ENCODE measurements around the gene FBXO11.
"Not testable (repeated sequence)": the region's sequence is repeated elsewhere in the genome, so short reads cannot be mapped to it uniquely, and the experiment has no call there.

The FBXO11 gene

DNA sequence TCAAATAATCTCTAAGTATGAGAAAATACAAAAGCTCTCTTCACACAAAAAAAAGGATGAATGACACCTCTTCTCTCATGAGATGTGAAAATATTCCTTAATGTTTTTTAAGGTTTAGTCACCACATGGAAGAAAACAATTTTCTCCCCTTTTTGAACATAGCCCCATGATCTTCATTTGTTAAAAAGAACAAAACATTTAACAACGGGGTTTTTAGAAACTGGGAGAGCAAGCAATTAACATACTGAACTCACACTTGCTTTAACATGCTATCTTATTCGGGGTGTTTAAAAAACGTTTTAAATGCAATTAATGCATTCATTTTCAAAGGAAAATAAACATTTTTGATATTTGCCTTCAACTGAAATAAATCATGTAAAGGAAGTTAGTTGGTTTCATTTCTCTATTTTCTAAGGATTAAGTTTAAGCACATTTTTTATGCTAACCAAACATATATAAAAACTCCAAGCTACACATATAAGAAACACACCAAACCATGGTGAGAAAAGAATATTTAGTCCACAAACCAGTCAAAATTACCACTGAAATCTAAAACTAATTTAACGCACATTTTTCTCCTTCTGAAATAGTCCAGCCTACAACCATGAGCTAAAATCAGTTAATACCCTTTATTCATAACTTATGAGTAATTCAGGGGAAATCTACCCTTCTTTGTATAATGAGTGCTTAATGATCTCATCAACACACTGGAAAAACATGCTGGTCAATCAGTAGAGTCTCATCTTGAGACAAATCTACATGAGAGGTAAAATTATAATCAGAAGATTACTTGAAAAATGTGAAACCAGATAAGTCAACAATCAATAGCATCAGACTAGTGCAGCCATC lies 8.2 kb downstream of the FBXO11 start:
- no peak for DNase-seq

DNA sequence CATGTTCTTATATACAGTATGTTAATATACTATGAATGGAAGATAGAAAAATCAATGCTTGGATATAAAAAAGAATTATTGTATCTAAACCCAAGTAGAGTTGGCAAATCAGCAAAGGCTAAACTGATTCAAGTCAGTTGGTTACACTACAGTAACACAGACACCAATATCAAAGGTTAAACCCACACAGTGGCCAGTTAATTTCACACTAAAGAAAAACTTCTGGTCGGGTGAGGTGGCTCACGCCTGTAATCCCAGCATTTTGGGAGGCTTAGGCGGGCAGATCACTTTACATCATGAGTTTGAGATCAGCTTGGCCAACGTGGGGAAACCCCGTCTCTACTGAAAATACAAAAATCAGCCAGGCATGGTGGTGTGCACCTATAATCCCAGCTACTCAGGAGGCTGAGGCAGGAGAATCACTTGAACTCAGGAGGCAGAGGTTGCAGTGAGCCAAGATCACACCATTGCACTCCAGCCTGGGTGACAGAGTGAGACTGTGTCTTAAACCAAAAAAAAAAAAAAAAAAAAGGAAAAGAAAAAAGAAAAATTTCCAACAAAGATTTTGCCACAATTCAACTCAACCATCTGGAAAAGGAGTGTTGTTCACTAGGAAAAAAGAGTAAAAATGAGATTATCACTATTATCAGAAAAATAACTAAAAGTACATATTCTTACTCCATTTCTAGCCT lies 9.0 kb downstream of the FBXO11 start:
- not testable (repeated sequence) for DNase-seq

GRCh38 chr2:47896450-47896968 lies 9.8 kb downstream of the FBXO11 start:
- DNase-seq, result no peak

DNA sequence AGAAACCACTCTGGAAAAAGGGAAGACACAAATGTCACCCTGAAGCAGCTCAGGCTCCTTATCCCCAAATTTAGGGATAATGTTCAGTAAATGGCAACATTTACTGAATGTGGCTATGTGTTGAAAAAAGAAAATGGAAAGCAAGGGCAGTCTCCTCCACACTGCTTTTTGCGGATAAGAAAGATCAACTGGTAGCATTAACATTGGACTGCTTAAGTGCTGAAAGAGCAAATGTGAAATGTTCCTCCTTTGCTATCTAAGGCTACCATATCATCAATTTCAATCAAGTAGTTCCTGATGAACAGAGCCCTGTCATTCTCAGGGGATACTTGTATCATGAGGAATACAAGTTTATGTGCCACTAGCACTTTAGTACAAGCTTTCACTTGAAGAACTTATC lies 12.5 kb downstream of the FBXO11 start:
- DNase-seq, result no peak

DNA sequence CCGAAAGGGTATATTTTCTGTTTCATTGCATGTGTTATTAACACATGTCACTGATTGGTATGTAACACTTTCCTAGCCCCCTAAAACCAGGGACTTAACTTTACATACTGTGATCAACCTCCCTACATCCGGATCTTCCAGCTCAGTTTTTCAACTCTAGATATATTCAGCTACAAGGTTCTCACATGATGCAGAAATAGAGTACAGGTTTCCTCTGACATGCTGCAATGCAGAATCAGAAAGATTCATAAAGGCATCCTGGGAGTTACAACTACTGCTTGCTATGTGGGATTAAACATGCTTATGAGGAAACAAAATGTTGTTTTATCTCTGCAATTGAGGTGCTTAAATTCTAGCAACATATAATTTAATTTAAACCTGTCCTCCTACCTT lies 14.0 kb downstream of the FBXO11 start:
- no peak for DNase-seq

DNA sequence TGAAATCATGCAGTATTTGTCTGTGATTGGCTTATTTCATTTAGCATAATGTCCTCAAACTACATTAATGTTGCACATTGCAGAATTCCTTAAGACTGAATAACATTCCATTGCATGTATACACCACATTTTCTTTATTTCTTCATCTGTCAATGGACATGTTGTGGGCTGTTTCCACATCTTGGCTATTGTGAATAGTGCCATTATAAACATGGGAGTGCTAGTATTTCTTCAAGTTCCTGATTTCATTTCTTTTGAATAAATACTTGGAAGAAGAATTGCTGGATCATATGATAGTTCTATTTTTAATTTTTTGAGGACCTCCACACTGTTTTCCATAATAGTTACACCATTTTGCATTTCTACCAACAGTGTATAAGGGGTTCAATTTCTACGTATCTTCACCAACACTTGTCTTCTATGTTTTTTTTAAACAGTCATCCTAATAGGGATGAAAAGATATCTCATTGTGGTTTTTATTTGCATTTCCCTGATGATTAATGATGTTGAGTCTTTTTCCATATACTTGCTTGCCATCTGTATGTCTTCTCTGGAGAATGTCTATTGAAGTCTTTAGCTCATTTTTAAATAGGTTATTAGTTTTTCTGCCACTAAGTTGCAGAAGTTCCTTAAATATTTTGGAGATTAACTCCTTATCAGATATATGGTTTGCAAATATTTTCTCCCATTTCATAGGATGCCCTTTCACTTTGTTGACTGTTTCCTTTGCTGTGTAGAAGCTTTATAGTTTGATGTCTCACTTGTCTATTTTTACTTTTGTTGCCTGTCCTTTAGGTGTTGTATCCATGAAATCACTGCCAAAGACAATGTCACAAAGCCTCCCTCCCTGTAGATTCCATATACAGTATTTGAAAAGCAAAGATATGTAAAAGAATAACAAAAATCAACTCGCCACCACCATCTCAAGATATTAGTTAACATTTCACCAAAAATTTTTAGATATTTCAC lies 14.6 kb downstream of the FBXO11 start:
- no peak for DNase-seq

DNA sequence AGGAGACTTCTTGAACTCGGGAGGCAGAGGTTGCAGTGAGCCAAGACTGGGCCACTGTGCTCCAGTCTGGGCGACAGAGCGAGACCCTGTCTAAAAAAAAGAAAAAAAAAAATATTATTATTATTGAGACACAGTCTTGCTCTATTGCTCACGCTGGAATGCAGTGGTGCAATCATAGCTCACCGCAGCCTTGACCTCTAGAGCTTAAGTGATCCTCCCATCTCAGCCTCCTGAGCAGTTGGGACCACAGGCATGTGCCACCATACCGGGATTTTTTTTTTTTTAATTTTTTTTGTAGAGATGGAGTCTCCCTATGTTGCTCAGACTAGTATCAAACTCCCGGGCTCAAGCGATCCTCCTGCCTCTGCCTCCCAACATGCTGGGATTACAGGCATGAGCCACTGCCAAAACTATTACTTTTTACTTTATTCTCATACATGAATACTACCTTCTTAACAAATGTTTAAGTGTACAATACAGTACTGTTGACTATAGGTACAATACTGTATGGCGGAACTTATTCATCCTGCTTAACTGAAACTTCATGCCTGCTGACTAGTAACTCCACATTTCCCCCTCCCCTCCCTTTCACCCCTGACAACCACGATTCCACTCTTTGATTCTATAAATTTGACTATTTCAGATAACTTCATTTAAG lies 15.5 kb downstream of the FBXO11 start:
- DNase-seq, result no peak

- no peak for DNase-seq
These were observed 17.6 kb downstream of the FBXO11 start for GRCh38 chr2:47888581-47889280.

- no peak for DNase-seq
These were observed 29.4 kb downstream of the FBXO11 start for GRCh38 chr2:47876912-47877311.

DNA sequence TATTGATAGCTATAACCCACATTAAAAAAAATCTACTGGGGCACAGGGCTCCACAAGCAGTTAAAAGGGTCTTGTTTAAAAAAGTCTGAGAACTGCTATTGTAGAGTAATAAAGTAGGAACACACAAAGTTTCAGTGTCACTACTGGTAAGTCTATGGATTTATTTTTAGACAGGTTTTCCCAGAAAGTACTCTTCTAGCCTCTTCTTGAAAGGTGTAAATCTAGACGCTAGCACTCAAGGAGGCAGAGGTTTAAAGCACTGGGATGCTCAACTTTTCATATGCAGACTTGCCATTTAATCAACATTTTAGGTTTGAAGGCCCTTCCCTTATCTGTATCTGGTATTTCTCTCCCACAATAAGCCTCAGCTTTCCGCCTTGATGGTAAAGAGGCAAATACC lies 33.4 kb downstream of the FBXO11 start:
- DNase-seq, result no peak

DNA sequence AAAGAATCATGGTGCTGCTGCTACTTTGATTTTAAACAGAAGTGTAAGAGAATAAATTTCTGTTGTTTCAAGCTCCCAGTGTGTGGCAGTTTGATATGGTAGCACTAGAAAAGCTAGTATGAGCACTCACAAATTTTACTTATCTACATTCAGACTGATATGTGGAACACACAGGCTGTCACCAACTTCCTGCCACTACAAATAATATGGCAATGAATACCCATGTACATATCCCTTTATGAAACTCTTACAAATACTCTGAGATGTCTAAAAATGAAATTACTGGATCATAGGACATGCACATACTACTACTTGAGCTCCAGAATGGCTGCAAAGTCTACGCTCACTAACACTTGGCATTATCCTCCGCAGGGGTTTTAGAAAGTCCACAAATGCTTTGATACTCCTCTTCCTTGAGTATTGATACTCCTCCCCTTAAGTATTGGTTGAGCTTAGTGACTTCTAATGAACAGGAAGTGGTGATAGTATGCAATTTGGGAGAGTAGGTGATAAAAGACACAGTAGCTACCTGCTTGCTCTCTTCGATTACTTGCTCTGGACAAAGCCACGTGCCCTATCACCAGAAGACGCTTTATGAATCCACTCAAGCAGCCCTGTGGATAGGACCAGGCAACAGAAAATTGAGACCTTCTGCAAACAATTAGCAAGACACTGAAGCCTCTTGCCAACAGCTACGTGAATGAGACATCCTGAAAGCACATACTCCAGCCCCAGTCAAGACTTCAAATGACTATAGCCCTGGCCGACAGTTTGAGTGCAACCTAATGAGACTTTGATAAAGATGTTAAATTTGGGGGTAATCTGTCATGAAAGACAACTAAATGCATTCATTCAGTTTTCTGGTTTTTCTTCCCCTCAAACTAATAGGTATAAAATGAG lies 35.4 kb downstream of the FBXO11 start:
- DNase-seq, result no peak

- no peak for DNase-seq
These were observed 36.3 kb downstream of the FBXO11 start for GRCh38 chr2:47869859-47870595.

- DNase-seq, result no peak
These were observed 37.5 kb downstream of the FBXO11 start for GRCh38 chr2:47868611-47869352.

- peak; percentile 8 for DNase-seq
These were observed 39.1 kb downstream of the FBXO11 start for GRCh38 chr2:47867205-47867604.

DNA sequence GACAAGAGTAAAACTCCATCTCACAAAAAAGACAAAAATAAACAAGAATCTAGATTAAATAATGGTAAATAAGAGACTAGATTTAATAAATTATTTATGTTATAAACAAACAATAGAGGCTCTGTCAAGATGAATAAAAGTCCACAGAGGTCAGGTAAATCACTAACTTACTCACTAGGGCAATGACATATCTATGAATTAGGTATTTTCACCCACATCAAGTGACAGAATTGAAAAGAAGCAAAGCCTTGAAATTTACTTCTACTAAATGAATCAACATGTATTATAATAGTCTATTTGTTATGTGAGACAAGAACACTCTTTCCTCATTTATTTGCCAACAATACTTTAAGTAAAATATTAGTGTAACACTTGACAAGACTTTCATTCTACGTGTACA lies 41.7 kb downstream of the FBXO11 start:
- no peak for DNase-seq

DNA sequence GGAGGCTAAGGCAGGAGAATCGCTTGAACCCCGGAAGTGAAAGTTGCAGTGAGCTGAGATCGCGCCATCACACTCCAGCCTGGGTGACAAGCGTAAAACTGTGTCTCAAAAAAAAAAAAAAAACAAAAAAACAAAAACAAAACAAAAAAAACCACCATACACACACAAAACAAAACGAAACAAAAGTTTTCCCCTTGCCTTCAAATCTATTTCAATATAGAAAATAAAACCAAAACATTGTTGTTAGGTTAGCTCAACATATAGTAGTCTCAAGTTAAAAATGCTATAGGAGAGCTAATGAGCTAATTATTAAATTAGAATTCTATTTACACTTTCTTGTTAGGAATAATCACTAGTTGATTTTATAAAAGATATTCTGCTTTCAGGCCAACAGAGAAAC lies 43.3 kb downstream of the FBXO11 start:
- DNase-seq, result no peak

DNA sequence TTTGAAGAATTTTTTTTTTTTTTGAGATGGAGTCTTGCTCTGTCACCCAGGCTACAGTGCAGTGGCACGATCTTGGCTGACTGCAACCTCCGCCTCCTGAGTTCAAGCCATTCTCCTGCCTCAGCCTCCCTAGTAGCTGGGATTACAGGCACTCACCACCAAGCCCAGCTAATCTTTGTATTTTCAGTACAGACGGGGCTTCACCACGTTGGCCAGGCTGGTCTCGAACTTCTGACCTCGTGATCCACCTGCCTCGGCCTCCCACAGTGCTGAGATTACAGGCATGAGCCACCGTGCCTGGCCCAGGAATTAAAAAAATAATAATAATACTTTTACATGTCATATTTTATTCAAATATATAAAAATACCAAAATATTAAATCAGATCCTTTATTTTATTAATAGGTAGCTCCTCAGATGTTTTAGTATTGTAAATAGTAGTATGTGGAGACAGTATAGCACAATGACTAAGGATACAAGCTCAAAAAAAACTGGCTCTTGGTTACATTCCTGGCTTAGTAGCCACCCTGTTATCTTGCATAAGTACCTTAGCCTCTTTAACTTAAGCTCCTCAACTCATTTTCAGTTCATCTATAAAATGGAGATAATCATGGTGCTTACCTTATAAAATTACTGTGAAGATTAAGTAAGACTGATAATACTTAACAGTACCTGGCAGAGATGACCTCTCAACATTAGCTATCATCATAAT lies 53.1 kb downstream of the FBXO11 start:
- not testable (repeated sequence) for DNase-seq

DNA sequence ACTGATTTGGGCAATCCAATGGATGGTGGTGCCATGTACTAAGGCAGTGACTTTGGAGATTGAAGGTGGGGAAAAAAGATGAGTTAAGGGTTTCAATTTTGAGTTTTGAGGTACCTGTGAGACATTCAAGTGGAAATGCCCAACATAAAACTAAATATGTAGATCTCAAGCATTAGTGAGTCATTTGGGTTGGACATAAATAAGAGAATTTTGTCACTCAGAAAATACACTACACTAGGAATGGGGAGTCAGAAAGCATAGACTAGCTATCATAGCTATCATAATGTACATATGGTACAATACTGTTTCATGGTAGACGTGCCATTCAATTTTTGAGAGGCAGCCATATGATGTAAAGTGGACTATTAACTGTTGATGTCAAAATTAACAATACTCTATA lies 56.1 kb downstream of the FBXO11 start:
- DNase-seq, result no peak

DNA sequence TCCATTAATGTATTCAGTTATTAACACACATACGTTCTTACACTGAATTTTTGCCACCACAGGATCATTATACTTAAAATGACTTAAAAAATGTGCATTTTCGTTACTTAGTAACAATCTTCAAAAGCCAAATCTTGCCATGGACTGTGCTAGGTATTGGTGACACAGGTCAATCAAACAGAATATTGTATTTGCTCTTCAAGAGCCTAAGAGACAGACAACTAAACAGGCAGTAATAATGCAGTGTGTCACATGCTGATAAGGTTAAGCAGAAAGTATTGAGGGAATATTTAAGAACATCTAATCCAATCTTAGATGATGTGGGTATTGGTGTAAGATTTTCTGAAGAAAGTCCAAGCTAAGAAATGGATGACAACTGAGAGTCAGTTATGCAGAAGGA lies 56.9 kb downstream of the FBXO11 start:
- DNase-seq, result no peak
